Measurements from ENCODE around the gene HOXA10.

Gene HOXA10

GRCh38 chr7:27173956-27174873 lies at the start of gene HOXA10:
Gene HOXA10 (minus strand): TSS chr7:27174320. CDS start chr7:27174306, 14 bp downstream.
- peaks cover 19% of the 10 kb centered on the region for H3K4me1 Mint-ChIP-seq (ENCODE audit: low read depth)
- no peaks in the 10 kb centered on the region for H3K36me3 Mint-ChIP-seq
- H3K9me3 Mint-ChIP-seq (ENCODE audit: low read depth) = no peaks in the 10 kb centered on the region
- peak within 1 kb of the TSS; percentile 71 for H3K4me3 Mint-ChIP-seq
- H3K27ac Mint-ChIP-seq = no peak within 1 kb of the TSS
- peaks cover 33% of the 10 kb centered on the region for H3K27me3 Mint-ChIP-seq

- Mint-ChIP-seq H3K4me1 (ENCODE audit: low read depth) (peaks cover 11% of the 10 kb centered on the region), H3K9me3 (ENCODE audit: low read depth) (no peaks in the 10 kb centered on the region), H3K27ac (no peak overlapping the region), H3K4me3 (peak overlapping the region; percentile 0), H3K36me3 (no peaks in the 10 kb centered on the region), H3K27me3 (peaks cover 49% of the 10 kb centered on the region)
Observed at GRCh38 chr7:27221201-27221797, 47.2 kb upstream of the HOXA10 start.

- Mint-ChIP-seq H3K9me3 (ENCODE audit: low read depth) (no peaks in the 10 kb centered on the region), H3K4me1 (ENCODE audit: low read depth) (peaks cover 11% of the 10 kb centered on the region), H3K27ac (no peak overlapping the region), H3K27me3 (peaks cover 52% of the 10 kb centered on the region), H3K36me3 (no peaks in the 10 kb centered on the region), H3K4me3 (no peak overlapping the region)
Observed at GRCh38 chr7:27220440-27220955, 46.4 kb upstream of the HOXA10 start.

GRCh38 chr7:27219821-27220220 lies 45.7 kb upstream of the HOXA10 start:
- Mint-ChIP-seq H3K27ac (no peak overlapping the region), H3K36me3 (no peaks in the 10 kb centered on the region), H3K4me3 (no peak overlapping the region), H3K9me3 (ENCODE audit: low read depth) (no peaks in the 10 kb centered on the region), H3K4me1 (ENCODE audit: low read depth) (peaks cover 9% of the 10 kb centered on the region), H3K27me3 (peaks cover 52% of the 10 kb centered on the region)

GRCh38 chr7:27217951-27218350 lies 43.8 kb upstream of the HOXA10 start:
- Mint-ChIP-seq H3K9me3 (ENCODE audit: low read depth) (no peaks in the 10 kb centered on the region), H3K4me3 (no peak overlapping the region), H3K4me1 (ENCODE audit: low read depth) (peaks cover 12% of the 10 kb centered on the region), H3K27me3 (peaks cover 55% of the 10 kb centered on the region), H3K36me3 (no peaks in the 10 kb centered on the region), H3K27ac (no peak overlapping the region)

- H3K36me3 Mint-ChIP-seq = no peaks in the 10 kb centered on the region
- H3K27me3 Mint-ChIP-seq = peaks cover 59% of the 10 kb centered on the region
- H3K9me3 Mint-ChIP-seq (ENCODE audit: low read depth) = no peaks in the 10 kb centered on the region
- no peak overlapping the region for H3K4me3 Mint-ChIP-seq
- no peak overlapping the region for H3K27ac Mint-ChIP-seq
- H3K4me1 Mint-ChIP-seq (ENCODE audit: low read depth) = peaks cover 16% of the 10 kb centered on the region
Observed at GRCh38 chr7:27215356-27215755, 41.2 kb upstream of the HOXA10 start.

GRCh38 chr7:27214239-27214950 lies 40.3 kb upstream of the HOXA10 start:
- Mint-ChIP-seq H3K36me3 (no peaks in the 10 kb centered on the region), H3K27ac (no peak overlapping the region), H3K4me1 (ENCODE audit: low read depth) (peaks cover 12% of the 10 kb centered on the region), H3K9me3 (ENCODE audit: low read depth) (no peaks in the 10 kb centered on the region), H3K4me3 (no peak overlapping the region), H3K27me3 (peaks cover 59% of the 10 kb centered on the region)

GRCh38 chr7:27213433-27214238 lies 39.5 kb upstream of the HOXA10 start:
- Mint-ChIP-seq H3K4me1 (ENCODE audit: low read depth) (peaks cover 12% of the 10 kb centered on the region), H3K4me3 (no peak overlapping the region), H3K27ac (no peak overlapping the region), H3K36me3 (no peaks in the 10 kb centered on the region), H3K9me3 (ENCODE audit: low read depth) (no peaks in the 10 kb centered on the region), H3K27me3 (peaks cover 59% of the 10 kb centered on the region)

GRCh38 chr7:27212497-27213432 lies 38.6 kb upstream of the HOXA10 start:
- H3K27ac Mint-ChIP-seq = no peak overlapping the region
- no peaks in the 10 kb centered on the region for H3K36me3 Mint-ChIP-seq
- H3K27me3 Mint-ChIP-seq = peaks cover 63% of the 10 kb centered on the region
- H3K4me1 Mint-ChIP-seq (ENCODE audit: low read depth) = peaks cover 12% of the 10 kb centered on the region
- H3K9me3 Mint-ChIP-seq (ENCODE audit: low read depth) = no peaks in the 10 kb centered on the region
- H3K4me3 Mint-ChIP-seq = peak overlapping the region; percentile 46

- H3K4me1 Mint-ChIP-seq (ENCODE audit: low read depth) = peaks cover 12% of the 10 kb centered on the region
- peaks cover 67% of the 10 kb centered on the region for H3K27me3 Mint-ChIP-seq
- no peaks in the 10 kb centered on the region for H3K36me3 Mint-ChIP-seq
- no peak overlapping the region for H3K4me3 Mint-ChIP-seq
- no peaks in the 10 kb centered on the region for H3K9me3 Mint-ChIP-seq (ENCODE audit: low read depth)
- no peak overlapping the region for H3K27ac Mint-ChIP-seq
Observed at GRCh38 chr7:27211764-27212204, 37.7 kb upstream of the HOXA10 start.

GRCh38 chr7:27211084-27211446 lies 36.9 kb upstream of the HOXA10 start:
- peaks cover 12% of the 10 kb centered on the region for H3K4me1 Mint-ChIP-seq (ENCODE audit: low read depth)
- no peak overlapping the region for H3K4me3 Mint-ChIP-seq
- H3K27me3 Mint-ChIP-seq = peaks cover 71% of the 10 kb centered on the region
- no peak overlapping the region for H3K27ac Mint-ChIP-seq
- no peaks in the 10 kb centered on the region for H3K36me3 Mint-ChIP-seq
- H3K9me3 Mint-ChIP-seq (ENCODE audit: low read depth) = no peaks in the 10 kb centered on the region

GRCh38 chr7:27210441-27211083 lies 36.4 kb upstream of the HOXA10 start:
- H3K4me3 Mint-ChIP-seq = peak overlapping the region; percentile 15

GRCh38 chr7:27209933-27210440 lies 35.9 kb upstream of the HOXA10 start:
- Mint-ChIP-seq H3K27ac (no peak overlapping the region), H3K4me3 (peak overlapping the region; percentile 15), H3K36me3 (no peaks in the 10 kb centered on the region), H3K4me1 (ENCODE audit: low read depth) (peaks cover 18% of the 10 kb centered on the region), H3K27me3 (peaks cover 72% of the 10 kb centered on the region), H3K9me3 (ENCODE audit: low read depth) (no peaks in the 10 kb centered on the region)

More at GRCh38 chr7:27210441-27211083, 36.4 kb upstream of the HOXA10 start:
- no peaks in the 10 kb centered on the region for H3K9me3 Mint-ChIP-seq (ENCODE audit: low read depth)
- no peak overlapping the region for H3K27ac Mint-ChIP-seq
- H3K36me3 Mint-ChIP-seq = no peaks in the 10 kb centered on the region
- H3K4me1 Mint-ChIP-seq (ENCODE audit: low read depth) = peaks cover 13% of the 10 kb centered on the region
- H3K27me3 Mint-ChIP-seq = peaks cover 73% of the 10 kb centered on the region
